ENCODE measurements around the gene NOMO2. TPM values are rescaled to one million over a fixed set of nuclear protein-coding genes. Genes with fewer than 3 reads are reported as not detected.

Gene NOMO2
- total RNA-seq, 1 experiment from 2014 or later = 82.2 TPM

Other genes starting within 250 kb of the NOMO2 start
- gene NPIPA8, start 225.4 kb downstream of the NOMO2 start, total RNA-seq (2014; rRNA removed; shearing (Covaris generic)) = 8.8 and 12.3 TPM in 2 replicates
- gene RPS15A, start 228.2 kb upstream of the NOMO2 start, total RNA-seq (2014; rRNA removed; shearing (Covaris generic)) = 3,616 and 3,934 TPM in 2 replicates
- gene ARL6IP1, start 239.5 kb upstream of the NOMO2 start, total RNA-seq (2014; rRNA removed; shearing (Covaris generic)) = 304 and 310 TPM in 2 replicates

Data from SJCRH30 (cell line).